Stimulated activated CD4-positive, alpha-beta T cell treated with anti-CD3 and anti-CD28 coated beads, Interleukin-1b, Interleukin-23, amount 100 ng/mL, for 1 hour (primary cell): ENCODE data around the gene KRTAP20-2.

ENCODE experiments used
- DNase-seq, 2 donors: peaks; one replicate each; pipeline ENCODE4 v3.0.0-alpha.2; 2020; ENCODE audit warnings: low read depth in 2 of 2

KRTAP20-2 gene

GRCh38 chr21:30634906-30635305 lies at the start of gene KRTAP20-2:
Gene KRTAP20-2, plus strand, starts transcription at chr21:30635206. Its CDS starts 58 bp downstream, at chr21:30635264.
- no peak for DNase-seq

GRCh38 chr21:30590297-30590696 lies 44.7 kb upstream of the KRTAP20-2 start, which contains the start of gene KRTAP22-2:
Gene KRTAP22-2, minus strand, starts transcription at chr21:30590397.
- DNase-seq, result no peak

- no peak for DNase-seq
These were observed 42.9 kb upstream of the KRTAP20-2 start, which contains the start of gene KRTAP6-3 for GRCh38 chr21:30592140-30592539. Gene KRTAP6-3, plus strand, starts transcription at chr21:30592440. Its CDS starts 6 bp downstream, at chr21:30592446.

GRCh38 chr21:30598802-30599201 lies 36.2 kb upstream of the KRTAP20-2 start, which contains the start of gene KRTAP6-2:
Gene KRTAP6-2, minus strand, starts transcription at chr21:30598902. Its CDS starts 28 bp downstream, at chr21:30598874.
- DNase-seq, result no peak

GRCh38 chr21:30600787-30601186 lies 34.2 kb upstream of the KRTAP20-2 start, which contains the start of gene KRTAP22-1:
Gene KRTAP22-1, plus strand, starts transcription at chr21:30601087.
- no peak for DNase-seq

- no peak for DNase-seq
These were observed 29.0 kb upstream of the KRTAP20-2 start for GRCh38 chr21:30605968-30606367.

GRCh38 chr21:30612132-30612531 lies 22.9 kb upstream of the KRTAP20-2 start:
- no peak for DNase-seq

GRCh38 chr21:30613836-30614235 lies 21.2 kb upstream of the KRTAP20-2 start, which contains the start of gene KRTAP6-1:
Gene KRTAP6-1, minus strand, starts transcription at chr21:30613930. Its CDS starts 26 bp downstream, at chr21:30613904.
- no peak for DNase-seq

- no peak for DNase-seq
These were observed 19.8 kb upstream of the KRTAP20-2 start for GRCh38 chr21:30615199-30615598.

GRCh38 chr21:30616125-30616524 lies 18.9 kb upstream of the KRTAP20-2 start, which contains the start of gene KRTAP20-1:
Gene KRTAP20-1, plus strand, starts transcription at chr21:30616425. Its CDS starts 30 bp downstream, at chr21:30616455.
- DNase-seq, result no peak

GRCh38 chr21:30620080-30620479 lies 14.9 kb upstream of the KRTAP20-2 start:
- no peak for DNase-seq

GRCh38 chr21:30620522-30620921 lies 14.5 kb upstream of the KRTAP20-2 start, which contains the start of gene KRTAP20-4:
Gene KRTAP20-4, plus strand, starts transcription at chr21:30620627.
- no peak for DNase-seq

- DNase-seq, result no peak
These were observed 11.6 kb upstream of the KRTAP20-2 start for GRCh38 chr21:30623362-30623761.

GRCh38 chr21:30625449-30626165 lies 9.4 kb upstream of the KRTAP20-2 start:
- no peak for DNase-seq

GRCh38 chr21:30628109-30628508 lies 6.9 kb upstream of the KRTAP20-2 start:
- DNase-seq, result no peak

GRCh38 chr21:30629200-30629599 lies 5.8 kb upstream of the KRTAP20-2 start:
- DNase-seq, result no peak

- no peak for DNase-seq
These were observed 3.7 kb downstream of the KRTAP20-2 start for GRCh38 chr21:30638686-30639085.

- no peak for DNase-seq
These were observed 7.6 kb downstream of the KRTAP20-2 start, which contains the start of gene KRTAP20-3 for GRCh38 chr21:30642564-30642963. Gene KRTAP20-3, plus strand, starts transcription at chr21:30642864.

- no peak for DNase-seq
These were observed 12.0 kb downstream of the KRTAP20-2 start for GRCh38 chr21:30646904-30647414.

GRCh38 chr21:30652891-30653290 lies 17.9 kb downstream of the KRTAP20-2 start:
- DNase-seq, result no peak

GRCh38 chr21:30668776-30669175 lies 33.8 kb downstream of the KRTAP20-2 start:
- DNase-seq, result no peak

GRCh38 chr21:30672985-30673650 lies 38.1 kb downstream of the KRTAP20-2 start:
- no peak for DNase-seq
